ENCODE data around the gene ADGRV1. TPM values are rescaled to one million over a fixed set of nuclear protein-coding genes. Genes with fewer than 3 reads are reported as not detected.
"Not testable (repeated sequence)": the region's sequence is repeated elsewhere in the genome, so short reads cannot be mapped to it uniquely, and the experiment has no call there.

The ADGRV1 gene
- total RNA-seq, 1 donor = 0.18 TPM

DNA sequence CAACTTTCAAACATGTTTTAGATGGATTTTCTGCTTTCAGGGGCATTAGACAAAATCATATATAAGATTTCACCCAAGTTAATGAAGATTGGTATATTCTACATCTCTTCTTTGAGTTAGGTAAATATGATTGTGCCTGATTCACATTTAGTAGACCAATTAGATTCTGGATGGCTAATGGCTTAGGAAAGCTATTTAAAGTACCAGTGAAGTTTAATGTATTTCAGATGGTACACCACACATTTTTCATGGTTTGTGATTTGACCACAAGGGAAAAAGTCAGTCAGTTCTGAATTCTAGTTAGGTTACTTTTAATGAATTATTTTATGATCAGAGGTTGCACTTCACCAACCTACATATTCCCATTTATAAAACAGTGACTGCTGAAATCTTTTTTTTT, 409.7 kb downstream of the ADGRV1 start:
- TF ChIP-seq, protein P1, sequence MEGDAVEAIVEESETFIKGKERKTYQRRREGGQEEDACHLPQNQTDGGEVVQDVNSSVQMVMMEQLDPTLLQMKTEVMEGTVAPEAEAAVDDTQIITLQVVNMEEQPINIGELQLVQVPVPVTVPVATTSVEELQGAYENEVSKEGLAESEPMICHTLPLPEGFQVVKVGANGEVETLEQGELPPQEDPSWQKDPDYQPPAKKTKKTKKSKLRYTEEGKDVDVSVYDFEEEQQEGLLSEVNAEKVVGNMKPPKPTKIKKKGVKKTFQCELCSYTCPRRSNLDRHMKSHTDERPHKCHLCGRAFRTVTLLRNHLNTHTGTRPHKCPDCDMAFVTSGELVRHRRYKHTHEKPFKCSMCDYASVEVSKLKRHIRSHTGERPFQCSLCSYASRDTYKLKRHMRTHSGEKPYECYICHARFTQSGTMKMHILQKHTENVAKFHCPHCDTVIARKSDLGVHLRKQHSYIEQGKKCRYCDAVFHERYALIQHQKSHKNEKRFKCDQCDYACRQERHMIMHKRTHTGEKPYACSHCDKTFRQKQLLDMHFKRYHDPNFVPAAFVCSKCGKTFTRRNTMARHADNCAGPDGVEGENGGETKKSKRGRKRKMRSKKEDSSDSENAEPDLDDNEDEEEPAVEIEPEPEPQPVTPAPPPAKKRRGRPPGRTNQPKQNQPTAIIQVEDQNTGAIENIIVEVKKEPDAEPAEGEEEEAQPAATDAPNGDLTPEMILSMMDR (IDR thresholded peaks at IDR 0.05; ENCODE audit: insufficient read depth, low read length) = no peak
- DNase-seq (ENCODE audit: low read depth) = no peak
- no peak overlapping the region for H3K4me3 ChIP-seq (ENCODE audit: low read depth, low read length)

- DNase-seq (ENCODE audit: low read depth); H3K4me3 ChIP-seq (ENCODE audit: low read depth, low read length): not testable (repeated sequence)
Observed at GRCh38 chr5:90969945-90970344, 411.3 kb downstream of the ADGRV1 start.

- TF ChIP-seq, protein P1 (IDR thresholded peaks at IDR 0.05; ENCODE audit: insufficient read depth, low read length) = no peak
- H3K4me3 ChIP-seq (ENCODE audit: low read depth, low read length) = no peak overlapping the region
- no peak for DNase-seq (ENCODE audit: low read depth)
Observed at GRCh38 chr5:90981177-90981576, 422.6 kb downstream of the ADGRV1 start.

DNA sequence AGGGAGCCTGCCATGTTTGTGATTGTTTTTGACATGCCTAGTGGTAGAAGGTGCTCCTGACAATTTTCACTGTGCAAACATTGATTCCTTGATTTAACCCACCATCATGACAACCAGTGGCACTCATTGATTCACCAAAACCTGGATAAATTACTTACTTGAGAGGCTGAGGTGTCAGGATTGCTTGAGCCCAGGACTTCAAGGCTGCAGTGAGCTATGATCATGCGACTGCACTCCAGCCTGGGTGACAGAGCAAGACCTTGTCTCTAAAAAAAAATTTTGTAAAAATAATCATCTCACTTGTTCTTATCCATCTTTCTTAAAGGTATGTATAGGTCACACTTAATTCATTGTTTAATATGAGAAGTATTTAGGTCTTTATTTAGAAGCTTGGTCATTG, 423.2 kb downstream of the ADGRV1 start:
- TF ChIP-seq, protein P1 (IDR thresholded peaks at IDR 0.05; ENCODE audit: insufficient read depth, low read length) = no peak
- no peak for DNase-seq (ENCODE audit: low read depth)
- no peak overlapping the region for H3K4me3 ChIP-seq (ENCODE audit: low read depth, low read length)

DNA sequence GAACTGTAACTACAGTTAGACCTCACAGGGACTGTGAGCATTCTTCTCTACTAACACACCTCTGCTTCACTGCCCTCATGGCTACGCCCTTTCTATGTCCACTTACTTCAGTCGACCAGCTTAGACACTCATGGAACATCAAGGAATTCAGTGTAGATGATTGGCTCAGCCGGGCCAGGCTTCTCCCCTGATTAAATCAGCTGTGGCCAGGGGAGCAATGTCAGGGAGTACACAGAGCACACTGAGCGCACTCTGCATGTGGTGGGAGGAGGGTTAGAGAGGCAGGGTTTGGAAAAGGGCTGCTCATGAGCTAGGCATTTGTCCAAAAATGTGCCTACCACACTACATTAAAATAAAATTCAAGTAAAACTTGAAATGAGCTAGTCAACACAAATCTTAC, 424.0 kb downstream of the ADGRV1 start:
- H3K4me3 ChIP-seq (ENCODE audit: low read depth, low read length) = no peak overlapping the region
- DNase-seq (ENCODE audit: low read depth) = no peak
- TF ChIP-seq, protein P1 (IDR thresholded peaks at IDR 0.05; ENCODE audit: insufficient read depth, low read length) = no peak

DNA sequence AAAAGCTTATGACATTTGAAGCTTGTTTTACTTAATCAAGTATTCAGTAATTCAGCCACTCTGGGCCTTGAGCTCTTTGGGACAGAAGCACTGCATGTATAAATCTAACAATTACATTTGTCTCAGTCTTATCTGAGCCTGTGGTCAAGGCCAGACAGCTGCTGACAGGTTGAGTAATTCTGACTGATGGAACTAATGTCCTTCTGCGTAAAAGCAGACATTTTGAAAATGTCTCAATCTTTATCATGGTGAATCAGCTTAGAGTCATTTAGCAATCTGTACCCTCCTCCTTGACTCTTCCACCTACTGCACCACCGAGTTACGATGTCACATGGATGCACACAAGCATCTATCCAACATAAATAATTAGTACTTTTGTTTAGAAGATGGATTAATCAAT, 424.6 kb downstream of the ADGRV1 start:
- TF ChIP-seq, protein P1 (IDR thresholded peaks at IDR 0.05; ENCODE audit: insufficient read depth, low read length) = no peak
- no peak overlapping the region for H3K4me3 ChIP-seq (ENCODE audit: low read depth, low read length)
- DNase-seq (ENCODE audit: low read depth) = peak; percentile 82

DNA sequence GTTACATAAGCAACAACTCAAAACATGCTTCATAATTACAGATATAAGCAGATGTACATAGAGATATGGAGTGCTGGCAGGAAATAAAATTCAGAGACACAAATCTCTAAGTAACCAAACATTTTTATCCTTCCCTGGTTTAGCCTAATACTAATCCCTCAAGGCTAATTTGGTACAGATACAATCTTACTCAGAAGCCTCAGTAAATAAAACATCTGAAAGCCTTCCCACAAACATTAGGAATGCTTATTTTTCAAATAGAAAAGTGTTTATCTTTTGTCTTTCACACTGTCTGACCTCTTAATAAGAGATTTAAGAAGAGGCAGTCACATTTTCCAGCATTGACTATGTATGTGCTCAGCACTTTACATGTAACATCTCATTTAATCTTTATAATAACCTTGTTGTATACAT, 425.1 kb downstream of the ADGRV1 start:
- no peak overlapping the region for H3K4me3 ChIP-seq (ENCODE audit: low read depth, low read length)
- no peak for DNase-seq (ENCODE audit: low read depth)
- TF ChIP-seq, protein P1 (IDR thresholded peaks at IDR 0.05; ENCODE audit: insufficient read depth, low read length) = no peak
